HTR-8/SVneo (cell line): Measurements from ENCODE around the gene NID2.

Experiments used
- DNase-seq: peaks from one replicate; pipeline ENCODE4 v3.0.0; 2011; ENCODE audit warnings: low spot score, mixed read lengths; ENCODE audit not compliant: insufficient read length
- FAIRE-seq: peaks from 2 replicates; lab custom pipeline; 2011; peaks lifted over from hg19 to GRCh38; lab: Jason Lieb, UNC

Gene NID2

GRCh38 chr14:52031781-52032180, 37.1 kb downstream of the NID2 start:
- no peak for FAIRE-seq

DNA sequence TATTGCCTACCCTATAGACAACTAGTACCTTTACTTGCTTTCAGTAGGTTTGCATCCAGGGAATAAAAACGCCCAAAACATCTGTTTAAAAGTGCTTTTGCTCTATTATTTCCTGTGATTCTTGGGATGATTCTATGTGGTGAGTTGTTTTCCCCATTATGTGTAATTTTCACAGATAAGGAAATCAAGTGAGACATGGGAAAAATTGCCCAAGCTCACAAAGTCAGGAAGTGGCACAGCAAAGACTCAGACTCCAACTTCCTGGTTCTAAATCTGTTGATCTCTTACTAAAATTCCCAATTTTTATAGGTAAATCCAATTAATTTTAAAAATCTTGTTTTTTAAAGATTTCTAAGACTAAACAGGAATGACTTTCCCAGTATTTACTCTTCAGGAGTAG, 39.0 kb downstream of the NID2 start:
- DNase-seq = no peak
- no peak for FAIRE-seq

More at GRCh38 chr14:52031781-52032180, 37.1 kb downstream of the NID2 start:
- no peak for DNase-seq

- no peak for FAIRE-seq
- DNase-seq = no peak
These were observed 42.0 kb downstream of the NID2 start for GRCh38 chr14:52026901-52027300.

GRCh38 chr14:52026017-52026660, 42.7 kb downstream of the NID2 start:
- no peak for DNase-seq
- FAIRE-seq = no peak

- DNase-seq = no peak
These were observed 43.5 kb downstream of the NID2 start for GRCh38 chr14:52025310-52025709.

GRCh38 chr14:52023518-52023917, 45.3 kb downstream of the NID2 start:
- DNase-seq = no peak
- FAIRE-seq = no peak

More at GRCh38 chr14:52025310-52025709, 43.5 kb downstream of the NID2 start:
- FAIRE-seq = no peak

DNA sequence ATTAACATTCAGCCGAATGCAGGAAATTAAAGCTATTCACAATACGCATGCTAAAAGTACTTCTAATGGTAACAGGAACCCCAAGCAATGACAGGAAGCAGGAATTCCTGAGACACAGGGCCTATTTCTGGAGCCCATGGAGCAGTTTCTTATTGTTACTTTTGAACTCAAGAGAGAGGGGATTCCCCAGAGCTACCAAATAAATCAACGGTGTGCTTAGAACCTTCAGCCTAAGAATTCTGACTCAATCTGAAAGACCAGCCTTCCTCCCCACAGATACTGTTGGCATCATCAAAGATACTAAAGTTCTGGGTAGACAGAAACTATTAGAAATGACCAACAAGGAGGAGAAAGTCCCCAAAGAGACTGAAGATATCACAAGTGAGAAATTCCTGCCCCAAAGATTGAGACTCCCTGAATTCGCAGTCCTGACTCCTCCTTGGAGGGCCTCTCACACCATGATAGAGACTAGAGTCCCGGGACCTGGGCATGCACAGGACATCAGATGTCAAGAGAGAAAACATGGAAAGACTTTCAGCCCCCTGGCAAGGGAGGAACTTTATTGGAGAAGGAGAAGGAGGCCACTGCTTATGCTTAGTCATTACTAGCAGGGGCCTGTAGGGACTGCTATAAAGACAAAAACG, 46.8 kb downstream of the NID2 start:
- FAIRE-seq = no peak
- no peak for DNase-seq

- no peak for FAIRE-seq
- no peak for DNase-seq
These were observed 47.8 kb downstream of the NID2 start for GRCh38 chr14:52020866-52021717.

DNA sequence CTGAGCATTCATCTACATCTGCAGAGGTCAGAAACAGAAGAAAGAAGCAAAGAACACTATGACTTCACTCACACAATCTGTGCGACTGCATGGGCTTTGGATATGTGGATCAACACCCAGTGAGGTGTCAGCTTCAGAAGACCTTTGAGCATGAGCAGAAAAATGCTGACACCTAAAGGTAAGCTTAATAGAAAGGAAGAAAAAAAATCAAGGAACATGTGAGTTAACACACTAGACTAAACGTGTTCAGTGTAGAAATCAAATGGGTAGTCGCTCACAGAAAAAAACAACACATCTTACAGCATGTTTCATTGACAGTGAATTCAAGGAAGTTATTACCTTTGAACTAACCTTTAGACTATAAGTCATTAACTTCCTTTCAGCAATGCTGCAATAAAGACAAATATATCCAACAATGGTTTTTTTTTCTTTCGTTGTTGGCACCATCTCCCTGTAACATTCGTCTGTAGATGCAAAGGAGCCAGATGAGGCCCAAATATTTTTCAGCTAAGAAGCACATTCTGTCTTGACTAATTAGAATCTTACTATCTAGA, 48.6 kb downstream of the NID2 start:
- no peak for FAIRE-seq

GRCh38 chr14:52018970-52019369, 49.9 kb downstream of the NID2 start:
- FAIRE-seq (no peak), DNase-seq (no peak)

More for the DNA sequence above, 48.6 kb downstream of the NID2 start:
- DNase-seq = no peak

DNA sequence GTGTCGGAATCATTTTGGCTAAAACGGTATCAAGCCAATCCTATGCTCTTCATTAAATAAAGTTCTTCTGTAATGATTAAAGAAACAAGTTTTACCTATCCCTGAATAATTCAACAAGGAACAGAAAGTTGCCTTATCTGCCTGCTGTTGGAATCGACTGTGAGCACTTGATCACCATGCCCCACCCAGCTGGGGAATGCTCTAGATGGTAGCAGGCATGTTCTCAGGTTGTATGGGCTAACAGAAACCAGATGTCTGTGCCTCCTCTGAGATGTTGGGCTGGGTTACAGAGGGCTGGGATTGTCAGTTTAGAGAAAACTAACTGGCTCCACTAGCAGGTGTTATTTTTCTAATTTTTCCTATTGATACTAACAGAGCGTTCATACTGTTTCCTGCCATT, 50.6 kb downstream of the NID2 start:
- FAIRE-seq (no peak), DNase-seq (no peak)

- FAIRE-seq (no peak), DNase-seq (peak; percentile 17)
These were observed 53.3 kb downstream of the NID2 start for GRCh38 chr14:52015411-52016030.

GRCh38 chr14:52014601-52015267, 54.1 kb downstream of the NID2 start:
- DNase-seq = no peak
- no peak for FAIRE-seq

GRCh38 chr14:52013984-52014600, 54.8 kb downstream of the NID2 start:
- FAIRE-seq (no peak), DNase-seq (no peak)

- DNase-seq (no peak), FAIRE-seq (no peak)
These were observed 56.2 kb downstream of the NID2 start for GRCh38 chr14:52012635-52013034.

- FAIRE-seq (no peak), DNase-seq (no peak)
These were observed 57.3 kb downstream of the NID2 start for GRCh38 chr14:52011523-52011922.

DNA sequence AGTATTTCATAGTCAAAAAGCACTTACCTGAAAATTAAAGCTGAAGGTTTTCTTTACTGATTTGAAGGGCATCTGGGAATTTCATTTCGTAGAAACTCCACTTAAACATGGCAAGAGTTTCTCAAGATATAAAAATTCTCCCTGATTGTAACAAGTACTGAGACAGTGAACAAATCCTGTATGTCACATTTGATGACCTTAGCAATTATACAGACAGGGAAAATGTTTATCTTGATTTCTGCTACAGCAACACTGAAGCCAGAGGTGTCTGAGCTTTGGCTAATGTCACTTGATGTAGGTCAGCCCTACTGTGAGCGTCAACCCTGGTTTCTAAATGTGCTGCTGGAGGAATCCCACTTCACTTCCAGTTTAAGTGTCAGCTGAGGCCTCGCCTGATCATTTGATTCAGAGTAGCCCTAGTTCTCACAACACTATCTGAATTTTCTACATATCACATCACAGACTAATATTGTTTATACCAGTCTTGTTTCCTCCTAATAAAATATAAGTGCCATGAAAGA, 58.6 kb downstream of the NID2 start:
- FAIRE-seq = no peak
- no peak for DNase-seq

GRCh38 chr14:52008136-52008535, 60.7 kb downstream of the NID2 start:
- DNase-seq (no peak), FAIRE-seq (no peak)

- DNase-seq (no peak), FAIRE-seq (no peak)
These were observed 61.2 kb downstream of the NID2 start for GRCh38 chr14:52007637-52008036.
